ENCODE results near the gene PDSS2. TPM values are rescaled to one million over a fixed set of nuclear protein-coding genes. Genes with fewer than 3 reads are reported as not detected.
"Not testable (repeated sequence)": the region's sequence is repeated elsewhere in the genome, so short reads cannot be mapped to it uniquely, and the experiment has no call there.

The PDSS2 gene
- total RNA-seq, 1 donor from 2014 or later = 6.5 TPM

DNA sequence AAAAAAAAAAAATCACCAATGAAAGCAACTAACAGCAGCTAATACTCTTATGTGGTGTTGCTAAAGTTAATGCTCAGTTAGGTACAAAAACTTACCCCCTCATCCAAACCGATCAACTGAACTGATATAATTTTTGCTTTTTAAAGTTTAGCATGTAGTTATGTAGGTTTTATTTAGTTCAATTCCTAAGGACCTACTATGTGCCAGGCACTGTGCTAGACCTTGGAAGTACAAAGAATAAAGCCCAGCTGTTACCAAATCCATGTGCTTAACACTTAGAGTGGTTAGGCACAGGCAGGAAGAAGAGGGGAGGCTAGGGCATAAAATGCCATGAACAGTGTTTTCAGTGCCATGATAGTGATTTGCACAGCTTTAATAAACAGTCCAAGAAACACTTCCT, 85.1 kb downstream of the PDSS2 start:
- H3K4me3 Mint-ChIP-seq (ENCODE audit: unreplicated experiment) = no peak overlapping the region
- TF ChIP-seq, protein P1, sequence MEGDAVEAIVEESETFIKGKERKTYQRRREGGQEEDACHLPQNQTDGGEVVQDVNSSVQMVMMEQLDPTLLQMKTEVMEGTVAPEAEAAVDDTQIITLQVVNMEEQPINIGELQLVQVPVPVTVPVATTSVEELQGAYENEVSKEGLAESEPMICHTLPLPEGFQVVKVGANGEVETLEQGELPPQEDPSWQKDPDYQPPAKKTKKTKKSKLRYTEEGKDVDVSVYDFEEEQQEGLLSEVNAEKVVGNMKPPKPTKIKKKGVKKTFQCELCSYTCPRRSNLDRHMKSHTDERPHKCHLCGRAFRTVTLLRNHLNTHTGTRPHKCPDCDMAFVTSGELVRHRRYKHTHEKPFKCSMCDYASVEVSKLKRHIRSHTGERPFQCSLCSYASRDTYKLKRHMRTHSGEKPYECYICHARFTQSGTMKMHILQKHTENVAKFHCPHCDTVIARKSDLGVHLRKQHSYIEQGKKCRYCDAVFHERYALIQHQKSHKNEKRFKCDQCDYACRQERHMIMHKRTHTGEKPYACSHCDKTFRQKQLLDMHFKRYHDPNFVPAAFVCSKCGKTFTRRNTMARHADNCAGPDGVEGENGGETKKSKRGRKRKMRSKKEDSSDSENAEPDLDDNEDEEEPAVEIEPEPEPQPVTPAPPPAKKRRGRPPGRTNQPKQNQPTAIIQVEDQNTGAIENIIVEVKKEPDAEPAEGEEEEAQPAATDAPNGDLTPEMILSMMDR (IDR thresholded peaks at IDR 0.05; ENCODE audit: partially characterized antibody, unreplicated experiment) = no peak
- H3K36me3 Mint-ChIP-seq (ENCODE audit: unreplicated experiment) = peaks cover 9% of the 10 kb centered on the region
- no peaks in the 10 kb centered on the region for H3K4me1 Mint-ChIP-seq (ENCODE audit: low read depth, unreplicated experiment)
- H3K27me3 Mint-ChIP-seq (ENCODE audit: unreplicated experiment) = no peaks in the 10 kb centered on the region
- DNase-seq = no peak
- H3K27ac Mint-ChIP-seq (ENCODE audit: unreplicated experiment) = no peak overlapping the region
- no peaks in the 10 kb centered on the region for H3K9me3 Mint-ChIP-seq (ENCODE audit: unreplicated experiment)

DNA sequence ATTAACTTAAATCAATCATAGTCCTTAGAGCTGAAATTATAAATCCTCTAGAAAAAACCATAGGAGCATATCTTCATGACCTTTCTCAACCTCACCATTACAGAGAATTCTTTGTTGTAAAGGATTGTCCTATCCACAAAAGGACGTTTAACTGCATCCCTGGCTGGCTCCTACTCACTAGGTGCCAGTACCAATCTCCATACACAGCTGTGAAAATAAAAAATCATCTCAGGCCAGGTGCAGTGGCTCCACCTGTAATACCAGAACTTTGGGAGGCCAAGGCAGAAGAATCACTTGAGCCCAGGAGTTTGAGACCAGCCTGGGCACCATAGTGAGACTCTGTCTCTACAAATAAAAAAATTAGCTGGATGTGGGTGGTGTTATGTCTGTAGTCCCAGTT, 89.9 kb downstream of the PDSS2 start:
- Mint-ChIP-seq H3K9me3 (ENCODE audit: unreplicated experiment) (no peaks in the 10 kb centered on the region), H3K36me3 (ENCODE audit: unreplicated experiment) (no peaks in the 10 kb centered on the region), H3K27me3 (ENCODE audit: unreplicated experiment) (no peaks in the 10 kb centered on the region), H3K4me3 (ENCODE audit: unreplicated experiment) (no peak overlapping the region), H3K27ac (ENCODE audit: unreplicated experiment) (no peak overlapping the region), H3K4me1 (ENCODE audit: low read depth, unreplicated experiment) (no peaks in the 10 kb centered on the region)
- TF ChIP-seq, protein P1 (IDR thresholded peaks at IDR 0.05; ENCODE audit: partially characterized antibody, unreplicated experiment) = no peak
- no peak for DNase-seq

GRCh38 chr6:107368471-107368870, 90.9 kb downstream of the PDSS2 start:
- Mint-ChIP-seq H3K27me3 (ENCODE audit: unreplicated experiment) (no peaks in the 10 kb centered on the region), H3K36me3 (ENCODE audit: unreplicated experiment) (peaks cover 4% of the 10 kb centered on the region), H3K9me3 (ENCODE audit: unreplicated experiment) (no peaks in the 10 kb centered on the region), H3K4me1 (ENCODE audit: low read depth, unreplicated experiment) (no peaks in the 10 kb centered on the region), H3K4me3 (ENCODE audit: unreplicated experiment) (no peak overlapping the region), H3K27ac (ENCODE audit: unreplicated experiment) (no peak overlapping the region)
- no peak for DNase-seq
- TF ChIP-seq, protein P1 (IDR thresholded peaks at IDR 0.05; ENCODE audit: partially characterized antibody, unreplicated experiment) = no peak

- H3K4me3 Mint-ChIP-seq (ENCODE audit: unreplicated experiment); H3K27me3 Mint-ChIP-seq (ENCODE audit: unreplicated experiment); H3K27ac Mint-ChIP-seq (ENCODE audit: unreplicated experiment); DNase-seq; H3K4me1 Mint-ChIP-seq (ENCODE audit: low read depth, unreplicated experiment); H3K9me3 Mint-ChIP-seq (ENCODE audit: unreplicated experiment): not testable (repeated sequence)
- peaks cover 25% of the 10 kb centered on the region for H3K36me3 Mint-ChIP-seq (ENCODE audit: unreplicated experiment)
These were observed 95.2 kb downstream of the PDSS2 start for GRCh38 chr6:107364173-107364572.

DNA sequence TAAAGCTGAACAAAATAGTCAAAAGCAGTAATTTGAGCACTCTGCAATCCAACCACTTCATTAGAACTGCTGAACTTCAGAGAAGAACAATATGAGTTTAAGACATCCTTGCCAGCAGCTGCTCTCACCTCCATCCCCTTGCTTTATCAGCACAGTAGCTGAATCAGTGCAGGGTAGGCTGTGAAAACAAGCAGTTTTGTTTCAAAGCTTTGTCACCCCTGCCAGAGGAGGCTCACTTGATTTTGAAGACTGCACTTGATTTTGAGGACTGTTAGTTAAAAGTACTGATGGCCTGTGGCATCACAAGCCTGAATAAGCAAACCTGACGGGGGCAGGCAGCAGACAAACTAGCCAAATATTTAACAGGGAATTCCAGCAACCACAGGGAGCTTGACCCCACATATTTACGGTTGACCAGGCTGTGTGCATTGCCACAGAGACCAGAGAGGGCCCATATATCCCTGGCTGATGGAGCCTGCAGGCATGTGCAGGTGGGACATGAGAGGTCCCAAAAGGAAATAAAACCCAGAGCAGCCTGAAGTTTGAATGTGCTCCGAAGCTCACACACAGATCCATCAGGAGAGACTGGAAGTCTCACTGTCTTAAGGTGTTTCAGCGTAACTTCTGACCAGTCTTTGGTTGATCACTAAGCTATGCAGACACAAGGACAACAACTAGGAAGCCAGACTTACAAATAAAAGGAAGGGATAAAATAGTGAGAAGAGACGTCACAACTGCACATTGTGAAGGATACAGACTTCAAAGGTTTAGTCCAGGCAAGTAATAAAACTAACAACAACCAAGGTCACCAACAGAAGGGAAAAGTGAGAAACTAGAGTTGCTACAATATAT, 97.4 kb downstream of the PDSS2 start:
- H3K4me1 Mint-ChIP-seq (ENCODE audit: low read depth, unreplicated experiment) = no peaks in the 10 kb centered on the region
- peaks cover 4% of the 10 kb centered on the region for H3K9me3 Mint-ChIP-seq (ENCODE audit: unreplicated experiment)
- H3K36me3 Mint-ChIP-seq (ENCODE audit: unreplicated experiment) = peaks cover 25% of the 10 kb centered on the region
- no peak overlapping the region for H3K27ac Mint-ChIP-seq (ENCODE audit: unreplicated experiment)
- H3K4me3 Mint-ChIP-seq (ENCODE audit: unreplicated experiment) = no peak overlapping the region
- H3K27me3 Mint-ChIP-seq (ENCODE audit: unreplicated experiment) = no peaks in the 10 kb centered on the region
- no peak for DNase-seq
- TF ChIP-seq, protein P1 (IDR thresholded peaks at IDR 0.05; ENCODE audit: partially characterized antibody, unreplicated experiment) = no peak

All from glutamatergic neuron (in vitro differentiated cells).